Activated naive CD4-positive, alpha-beta T cell treated with anti-CD3 and anti-CD28 coated beads for 36 hours (primary cell): ENCODE data around the gene WDR45. TPM values are rescaled to one million over a fixed set of nuclear protein-coding genes. Genes with fewer than 3 reads are reported as not detected.

Source experiments
- CTCF ChIA-PET: fragments of 350-600 bp; sonication (Branson Sonifier 250); formaldehyde crosslinking; loops from one replicate; lab custom pipeline; 2021; ENCODE audit warnings: antibody characterized with exemption; lab: Charles Lee
- DNase-seq: peaks from one replicate; pipeline ENCODE4 v3.0.0-alpha.2; 2020
- H3K27ac Mint-ChIP-seq: one replicate; pipeline ENCODE4 v1.8.0; 2021; ENCODE audit warnings: mild to moderate bottlenecking, mixed read lengths
- H3K27me3 Mint-ChIP-seq: one replicate; pipeline ENCODE4 v1.8.0; 2021; ENCODE audit warnings: low read depth, mixed read lengths
- H3K36me3 Mint-ChIP-seq: one replicate; pipeline ENCODE4 v1.8.0; 2021; ENCODE audit warnings: low read depth, mixed read lengths
- H3K4me1 Mint-ChIP-seq: one replicate; pipeline ENCODE4 v1.8.0; 2021; ENCODE audit warnings: low read depth, mixed read lengths
- H3K4me3 Mint-ChIP-seq: one replicate; pipeline ENCODE4 v1.8.0; 2021; ENCODE audit warnings: mild to moderate bottlenecking, moderate library complexity, mixed read lengths
- H3K9me3 Mint-ChIP-seq: one replicate; pipeline ENCODE4 v1.8.0; 2021; ENCODE audit warnings: mixed read lengths
- intact Hi-C: fragments of 100-400 bp; cut with micrococcal nuclease; formaldehyde crosslinking; loops from one replicate; pipeline ENCODE4 v1.15.1; 2023
- total RNA-seq, 2 experiments: library from RNA; stranded (reverse); gene quantifications; one replicate each; pipeline ENCODE4 v1.2.3, GENCODE V29; 2021

Gene WDR45
- total RNA-seq, 2 experiments from 2014 or later, result 17.9 to 22.5 TPM

DNA sequence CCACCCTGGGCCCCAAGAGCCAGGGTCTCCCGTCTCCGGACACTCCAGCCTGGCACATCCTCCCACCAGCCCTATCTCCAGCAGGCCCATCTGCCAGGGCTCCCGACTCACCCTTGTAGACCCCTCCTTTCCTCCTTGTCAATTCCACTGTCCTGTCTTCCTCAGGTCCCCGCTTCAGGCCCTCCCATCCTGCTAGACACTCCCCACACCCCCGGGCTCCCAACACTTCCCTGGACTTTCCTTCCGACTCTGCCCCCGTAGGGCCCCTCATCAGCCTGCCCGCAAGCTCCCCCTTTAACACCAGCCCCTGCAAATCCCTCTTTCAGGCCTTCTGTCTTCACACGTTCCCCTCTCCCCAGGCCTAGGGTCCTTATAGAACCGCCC lies 7.0 kb downstream of the WDR45 start:
- Mint-ChIP-seq H3K36me3 (peaks cover 5% of the 10 kb centered on the region), H3K4me1 (peaks cover 18% of the 10 kb centered on the region), H3K9me3 (no peaks in the 10 kb centered on the region), H3K27me3 (no peaks in the 10 kb centered on the region), H3K4me3 (peak overlapping the region; percentile 80), H3K27ac (peak overlapping the region; percentile 71)
- CTCF ChIA-PET, result no interaction called here
- intact Hi-C loops, result loop anchor here (10.0 kb wide), 1 partner anchor 92 kb away; the partner anchor contains the start of gene MAGIX
- no peak for DNase-seq

DNA sequence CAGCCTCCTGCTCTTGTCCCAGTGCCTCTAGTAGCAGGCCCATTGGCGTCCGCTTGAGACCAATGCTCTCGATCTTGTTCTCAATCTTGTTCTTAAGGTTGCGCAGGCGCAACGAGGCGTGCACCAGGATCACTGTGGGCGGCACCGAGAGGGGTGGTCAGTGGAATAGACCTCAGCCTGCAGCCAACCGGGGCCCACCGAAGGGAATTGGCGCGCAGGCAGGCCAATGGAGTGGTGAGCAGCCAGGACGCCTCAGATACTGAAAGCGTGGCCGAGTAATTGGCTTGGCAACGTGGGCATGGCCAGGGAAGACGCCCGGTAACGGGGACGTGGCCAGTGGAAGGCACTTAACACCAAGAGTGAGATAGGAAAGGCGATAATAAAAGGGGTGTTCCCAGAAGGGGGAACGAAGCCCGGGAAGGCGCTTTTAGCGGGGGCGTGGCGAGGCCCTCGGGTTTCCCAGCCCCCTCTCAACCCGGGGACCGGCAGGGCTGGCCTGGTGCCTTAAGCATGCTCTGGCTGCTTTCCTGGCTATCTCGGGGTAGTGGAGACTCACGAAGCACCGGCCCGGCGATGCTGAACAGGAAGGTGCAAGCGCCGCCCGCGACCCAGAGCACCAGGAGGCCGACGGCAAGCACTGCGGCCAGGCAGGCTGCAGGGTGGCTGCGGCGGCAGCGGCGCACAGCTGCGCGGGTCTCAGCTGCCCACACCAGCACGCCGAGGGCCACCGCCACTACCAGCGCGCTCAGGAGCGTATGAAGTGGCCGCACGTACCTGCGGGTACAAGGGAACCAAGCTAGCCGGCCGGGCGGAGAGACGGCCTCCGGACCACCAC lies 7.6 kb downstream of the WDR45 start:
- H3K36me3 Mint-ChIP-seq, result peaks cover 5% of the 10 kb centered on the region
- no peaks in the 10 kb centered on the region for H3K9me3 Mint-ChIP-seq
- no peaks in the 10 kb centered on the region for H3K27me3 Mint-ChIP-seq
- DNase-seq, result no peak
- CTCF ChIA-PET, result no interaction called here
- peaks cover 18% of the 10 kb centered on the region for H3K4me1 Mint-ChIP-seq
- intact Hi-C loops, result loop anchor here (10.0 kb wide), 1 partner anchor 93 kb away; the partner anchor contains the start of gene MAGIX
- H3K27ac Mint-ChIP-seq, result no peak overlapping the region
- no peak overlapping the region for H3K4me3 Mint-ChIP-seq

DNA sequence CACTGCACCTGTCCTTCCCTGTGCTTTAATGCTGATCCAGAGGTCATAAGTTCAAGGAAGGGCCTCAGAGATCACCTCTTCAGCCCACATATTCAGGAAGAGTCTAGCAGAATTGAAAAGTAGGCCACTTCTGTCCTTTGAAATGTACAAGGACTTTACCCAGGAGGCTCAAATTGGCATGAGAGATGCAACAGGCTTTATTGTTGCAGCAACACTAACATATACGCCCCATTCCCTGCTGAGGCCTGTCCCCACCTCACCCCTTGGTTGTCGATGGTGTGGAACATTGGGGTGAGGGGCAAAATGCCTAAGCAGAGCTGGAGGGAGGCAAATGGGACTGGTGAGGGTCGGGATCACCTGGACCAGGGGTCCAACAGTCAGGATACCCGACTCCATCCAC lies 8.7 kb downstream of the WDR45 start:
- Mint-ChIP-seq H3K36me3 (peaks cover 5% of the 10 kb centered on the region), H3K27ac (no peak overlapping the region), H3K27me3 (no peaks in the 10 kb centered on the region), H3K9me3 (no peaks in the 10 kb centered on the region), H3K4me1 (peaks cover 18% of the 10 kb centered on the region), H3K4me3 (no peak overlapping the region)
- no peak for DNase-seq
- CTCF ChIA-PET, result no interaction called here
- intact Hi-C loops, result loop anchor here (10.0 kb wide), 1 partner anchor 94 kb away; the partner anchor contains the start of gene MAGIX

DNA sequence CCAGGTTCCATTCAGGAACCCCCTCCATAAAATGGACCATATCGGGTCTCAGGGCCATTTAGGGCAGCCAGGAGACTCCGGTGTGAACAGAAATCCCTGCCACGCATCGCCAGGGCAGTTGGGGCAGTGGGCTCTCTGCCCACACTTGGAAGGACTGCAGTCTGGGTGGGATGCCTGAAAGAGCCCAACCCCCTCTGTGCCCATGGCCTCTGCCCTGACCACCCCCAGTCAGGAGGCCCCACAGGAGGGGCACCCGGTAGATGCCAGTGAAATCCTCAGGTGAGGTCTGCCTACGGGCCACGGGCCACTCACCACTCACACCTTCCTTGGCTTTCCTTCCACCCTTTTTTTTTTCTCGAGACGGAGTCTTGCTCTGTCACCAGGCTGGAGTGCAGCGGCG lies 10.6 kb downstream of the WDR45 start:
- intact Hi-C loops, result no loop called here

DNA sequence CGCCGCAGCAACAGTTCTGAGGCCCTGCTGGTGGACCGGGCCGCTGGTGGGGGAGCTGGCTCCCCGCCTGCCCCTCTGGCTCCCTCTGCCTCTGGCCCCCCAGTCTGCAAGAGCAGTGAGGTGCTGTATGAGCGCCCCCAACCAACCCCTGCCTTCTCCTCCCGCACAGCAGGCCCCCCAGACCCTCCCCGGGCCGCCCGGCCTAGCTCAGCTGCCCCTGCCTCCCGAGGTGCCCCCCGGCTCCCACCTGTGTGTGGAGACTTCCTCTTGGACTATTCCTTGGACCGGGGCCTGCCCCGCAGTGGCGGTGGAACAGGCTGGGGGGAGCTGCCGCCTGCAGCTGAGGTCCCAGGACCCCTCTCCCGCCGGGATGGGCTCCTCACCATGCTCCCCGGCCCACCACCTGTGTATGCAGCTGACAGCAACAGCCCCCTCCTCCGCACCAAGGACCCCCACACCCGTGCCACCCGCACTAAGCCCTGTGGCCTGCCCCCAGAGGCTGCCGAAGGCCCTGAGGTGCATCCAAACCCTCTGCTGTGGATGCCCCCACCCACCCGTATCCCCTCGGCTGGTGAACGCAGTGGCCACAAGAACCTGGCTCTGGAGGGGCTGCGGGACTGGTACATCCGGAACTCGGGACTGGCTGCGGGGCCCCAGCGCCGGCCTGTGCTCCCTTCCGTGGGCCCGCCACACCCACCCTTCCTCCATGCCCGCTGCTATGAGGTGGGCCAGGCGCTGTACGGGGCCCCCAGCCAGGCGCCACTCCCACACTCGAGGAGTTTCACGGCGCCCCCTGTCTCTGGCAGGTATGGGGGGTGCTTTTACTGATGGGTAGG lies 12.2 kb downstream of the WDR45 start:
- DNase-seq, result no peak
- Mint-ChIP-seq H3K27ac (no peak overlapping the region), H3K4me3 (no peak overlapping the region), H3K36me3 (no peaks in the 10 kb centered on the region), H3K4me1 (peaks cover 3% of the 10 kb centered on the region), H3K27me3 (no peaks in the 10 kb centered on the region), H3K9me3 (no peaks in the 10 kb centered on the region)
- intact Hi-C loops, result no loop called here
- CTCF ChIA-PET, result no interaction called here

More for the DNA sequence above, 10.6 kb downstream of the WDR45 start:
- no peak overlapping the region for H3K27ac Mint-ChIP-seq
- CTCF ChIA-PET, result no interaction called here
- H3K4me1 Mint-ChIP-seq, result peaks cover 12% of the 10 kb centered on the region
- no peak for DNase-seq
- H3K9me3 Mint-ChIP-seq, result no peaks in the 10 kb centered on the region
- H3K36me3 Mint-ChIP-seq, result peaks cover 5% of the 10 kb centered on the region
- H3K4me3 Mint-ChIP-seq, result no peak overlapping the region
- H3K27me3 Mint-ChIP-seq, result no peaks in the 10 kb centered on the region

DNA sequence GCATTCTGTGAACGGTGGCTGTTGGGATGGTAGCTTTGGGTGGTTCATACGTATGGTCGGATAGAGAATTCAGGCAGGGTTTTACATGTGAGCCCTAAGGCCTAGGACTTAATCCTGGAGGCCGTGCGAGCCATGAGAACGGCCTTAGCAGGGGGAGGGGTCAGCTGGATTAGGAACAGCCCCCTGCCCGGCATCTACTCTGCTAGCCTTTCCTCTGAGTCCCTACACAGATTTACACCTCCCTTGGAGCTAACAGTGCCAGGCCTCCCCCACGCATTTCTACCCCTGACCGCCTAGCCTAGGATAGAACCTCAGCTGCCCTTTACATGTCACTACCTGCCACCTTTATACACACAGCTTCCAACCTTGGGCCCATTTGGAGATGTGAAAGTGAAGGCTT lies 13.0 kb downstream of the WDR45 start:
- Mint-ChIP-seq H3K9me3 (no peaks in the 10 kb centered on the region), H3K4me1 (no peaks in the 10 kb centered on the region), H3K4me3 (no peak overlapping the region), H3K27ac (no peak overlapping the region), H3K27me3 (no peaks in the 10 kb centered on the region), H3K36me3 (no peaks in the 10 kb centered on the region)
- CTCF ChIA-PET, result no interaction called here
- intact Hi-C loops, result no loop called here
- DNase-seq, result no peak

DNA sequence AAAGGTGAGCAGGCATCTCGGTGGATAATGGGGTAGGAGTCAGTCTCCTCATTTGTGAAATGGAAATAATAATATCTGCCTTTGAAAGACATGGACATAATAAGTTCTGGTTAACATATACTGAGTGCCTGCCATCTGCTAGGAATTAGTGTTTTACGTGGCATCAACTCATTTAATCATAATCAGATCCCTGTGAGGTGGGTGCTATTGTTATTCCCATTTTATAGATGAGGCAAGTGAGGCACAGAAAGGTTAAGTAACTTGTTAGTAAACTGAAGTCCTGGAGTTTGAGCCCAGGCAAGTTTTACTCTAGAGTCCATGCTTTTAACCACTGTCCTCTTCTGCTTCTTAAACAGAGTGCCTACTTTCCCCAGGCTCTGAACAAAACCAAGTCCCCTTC lies 13.4 kb downstream of the WDR45 start:
- intact Hi-C loops, result no loop called here
- Mint-ChIP-seq H3K27ac (peak overlapping the region; percentile 18), H3K36me3 (no peaks in the 10 kb centered on the region), H3K4me3 (no peak overlapping the region), H3K4me1 (no peaks in the 10 kb centered on the region), H3K27me3 (no peaks in the 10 kb centered on the region), H3K9me3 (no peaks in the 10 kb centered on the region)
- no peak for DNase-seq
- CTCF ChIA-PET, result no interaction called here

DNA sequence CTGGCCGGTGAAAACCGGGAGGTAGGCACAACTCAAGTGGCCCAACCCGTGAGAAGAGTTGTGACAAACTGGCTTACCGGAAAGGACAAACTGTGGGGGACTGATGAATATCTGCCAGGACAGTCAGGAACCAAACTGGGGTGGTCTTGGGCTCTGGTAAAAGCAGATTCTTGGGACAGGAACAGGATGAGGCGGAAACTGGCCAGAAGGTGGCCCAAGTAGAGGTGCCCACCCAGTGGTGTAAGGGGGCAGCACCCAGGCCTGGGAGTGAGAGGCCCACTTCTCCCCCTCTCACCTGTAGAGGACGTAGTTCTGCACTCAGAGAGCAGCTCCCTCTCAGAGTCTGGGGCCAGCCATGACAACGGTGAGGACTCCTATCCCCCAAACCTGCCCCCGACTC lies 15.0 kb downstream of the WDR45 start:
- Mint-ChIP-seq H3K9me3 (no peaks in the 10 kb centered on the region), H3K36me3 (no peaks in the 10 kb centered on the region), H3K27ac (peak overlapping the region; percentile 26), H3K4me3 (no peak overlapping the region), H3K4me1 (no peaks in the 10 kb centered on the region), H3K27me3 (no peaks in the 10 kb centered on the region)
- CTCF ChIA-PET, result no interaction called here
- DNase-seq, result no peak
- intact Hi-C loops, result no loop called here

DNA sequence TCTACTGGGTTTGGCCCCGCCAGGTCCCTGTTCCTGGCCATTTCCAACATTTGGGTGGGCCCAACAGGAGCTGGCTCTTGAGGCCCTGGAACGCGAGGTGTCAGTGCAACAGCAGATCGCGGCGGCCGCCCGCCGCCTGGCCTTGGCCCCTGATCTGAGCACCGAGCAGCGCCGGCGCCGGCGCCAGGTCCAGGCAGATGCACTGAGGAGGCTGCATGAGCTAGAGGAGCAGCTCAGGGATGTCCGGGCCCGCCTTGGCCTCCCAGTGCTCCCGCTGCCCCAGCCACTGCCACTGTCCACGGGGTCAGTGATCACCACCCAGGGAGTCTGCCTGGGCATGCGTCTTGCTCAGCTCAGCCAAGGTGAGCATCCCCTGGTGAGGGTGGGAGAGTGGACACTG lies 15.4 kb downstream of the WDR45 start:
- H3K27me3 Mint-ChIP-seq, result no peaks in the 10 kb centered on the region
- H3K9me3 Mint-ChIP-seq, result no peaks in the 10 kb centered on the region
- H3K27ac Mint-ChIP-seq, result peak overlapping the region; percentile 26
- intact Hi-C loops, result no loop called here
- CTCF ChIA-PET, result no interaction called here
- H3K4me3 Mint-ChIP-seq, result no peak overlapping the region
- H3K36me3 Mint-ChIP-seq, result no peaks in the 10 kb centered on the region
- DNase-seq, result no peak
- H3K4me1 Mint-ChIP-seq, result no peaks in the 10 kb centered on the region

DNA sequence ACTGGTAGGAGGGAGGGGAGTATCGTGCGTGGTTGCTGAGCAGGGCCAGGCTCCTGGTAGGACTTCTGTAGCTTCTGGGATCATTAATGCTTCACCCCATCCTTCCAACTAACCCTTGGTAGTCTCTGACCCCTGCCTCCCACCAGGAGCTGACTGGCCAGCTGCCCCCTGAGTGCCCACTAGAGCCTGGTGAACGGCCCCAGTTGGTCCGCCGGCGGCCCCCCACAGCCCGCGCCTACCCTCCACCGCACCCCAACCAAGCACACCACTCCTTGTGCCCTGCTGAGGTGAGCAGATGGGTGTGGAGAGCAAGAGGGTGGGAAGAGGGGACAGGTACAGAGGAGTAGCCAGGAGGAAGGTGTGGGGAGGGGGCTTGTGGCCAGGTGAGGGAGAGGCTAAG lies 16.0 kb downstream of the WDR45 start:
- no peaks in the 10 kb centered on the region for H3K4me1 Mint-ChIP-seq
- H3K4me3 Mint-ChIP-seq, result no peak overlapping the region
- intact Hi-C loops, result no loop called here
- CTCF ChIA-PET, result no interaction called here
- no peaks in the 10 kb centered on the region for H3K27me3 Mint-ChIP-seq
- no peak for DNase-seq
- no peaks in the 10 kb centered on the region for H3K9me3 Mint-ChIP-seq
- no peak overlapping the region for H3K27ac Mint-ChIP-seq
- no peaks in the 10 kb centered on the region for H3K36me3 Mint-ChIP-seq

DNA sequence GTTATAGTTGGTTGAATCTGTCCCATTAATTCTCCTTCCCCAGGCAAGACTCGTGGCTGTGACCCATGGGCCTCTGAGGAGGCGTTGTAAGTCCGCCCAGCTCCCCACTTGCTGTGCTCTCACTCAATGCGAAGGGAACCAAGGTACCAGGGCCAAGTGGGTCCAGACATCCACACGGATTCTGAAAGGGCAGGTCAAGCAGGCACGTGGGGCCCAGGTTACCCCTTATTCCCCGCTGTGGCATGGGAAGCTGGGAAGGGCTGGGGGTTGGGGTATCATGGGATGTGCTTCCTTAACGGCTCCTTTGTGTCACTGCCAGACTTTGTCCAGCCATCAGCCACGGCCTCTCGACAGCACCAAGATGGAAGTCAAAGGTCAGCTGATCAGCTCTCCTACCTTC lies 17.8 kb downstream of the WDR45 start:
- H3K4me1 Mint-ChIP-seq, result no peaks in the 10 kb centered on the region
- H3K36me3 Mint-ChIP-seq, result no peaks in the 10 kb centered on the region
- intact Hi-C loops, result no loop called here
- H3K9me3 Mint-ChIP-seq, result no peaks in the 10 kb centered on the region
- CTCF ChIA-PET, result no interaction called here
- no peaks in the 10 kb centered on the region for H3K27me3 Mint-ChIP-seq
- no peak overlapping the region for H3K4me3 Mint-ChIP-seq
- no peak overlapping the region for H3K27ac Mint-ChIP-seq
- no peak for DNase-seq

DNA sequence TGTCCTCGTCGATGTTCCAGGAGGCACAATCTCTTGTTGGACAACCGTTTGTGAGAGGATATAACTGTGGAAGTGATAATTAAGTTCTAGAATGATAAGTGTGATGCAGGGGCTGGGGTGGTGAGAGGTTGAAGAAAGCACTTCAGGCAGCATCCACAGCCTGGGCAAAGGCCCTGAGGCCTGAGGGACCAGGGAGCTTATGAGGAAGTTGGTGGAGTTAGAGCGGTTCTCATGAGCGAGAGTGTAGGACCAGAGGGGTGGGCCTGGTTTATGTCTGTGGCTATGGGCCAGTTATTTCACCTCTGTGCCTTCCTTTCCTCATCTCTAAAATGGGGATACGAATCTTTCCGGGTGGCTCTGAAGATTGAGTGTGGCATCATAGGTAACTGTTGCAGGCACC lies 18.2 kb downstream of the WDR45 start:
- DNase-seq, result no peak
- H3K9me3 Mint-ChIP-seq, result no peaks in the 10 kb centered on the region
- CTCF ChIA-PET, result no interaction called here
- peaks cover 2% of the 10 kb centered on the region for H3K4me1 Mint-ChIP-seq
- intact Hi-C loops, result no loop called here
- H3K36me3 Mint-ChIP-seq, result no peaks in the 10 kb centered on the region
- no peak overlapping the region for H3K27ac Mint-ChIP-seq
- H3K27me3 Mint-ChIP-seq, result no peaks in the 10 kb centered on the region
- no peak overlapping the region for H3K4me3 Mint-ChIP-seq
